ENCODE data around the gene MLLT10.

The MLLT10 gene

GRCh38 chr10:21747809-21748208 lies 213.8 kb downstream of the MLLT10 start:
- no peak for DNase-seq

GRCh38 chr10:21749788-21750187 lies 215.8 kb downstream of the MLLT10 start:
- DNase-seq: no peak

GRCh38 chr10:21750424-21750823 lies 216.4 kb downstream of the MLLT10 start:
- DNase-seq: no peak

- DNase-seq: no peak
These were observed 217.6 kb downstream of the MLLT10 start for GRCh38 chr10:21751341-21752310.

- no peak for DNase-seq
These were observed 219.7 kb downstream of the MLLT10 start for GRCh38 chr10:21753497-21754270.

- DNase-seq: no peak
These were observed 220.5 kb downstream of the MLLT10 start for GRCh38 chr10:21754410-21755011.

- DNase-seq: no peak
These were observed 222.7 kb downstream of the MLLT10 start for GRCh38 chr10:21756707-21757106.

GRCh38 chr10:21757185-21757901 lies 223.3 kb downstream of the MLLT10 start:
- DNase-seq: no peak

GRCh38 chr10:21758239-21758638 lies 224.2 kb downstream of the MLLT10 start:
- no peak for DNase-seq

- DNase-seq: no peak
These were observed 224.7 kb downstream of the MLLT10 start for GRCh38 chr10:21758696-21759095.

GRCh38 chr10:21759232-21759631 lies 225.2 kb downstream of the MLLT10 start:
- no peak for DNase-seq

GRCh38 chr10:21760332-21760731 lies 226.3 kb downstream of the MLLT10 start:
- no peak for DNase-seq

- no peak for DNase-seq
These were observed 230.6 kb downstream of the MLLT10 start for GRCh38 chr10:21764466-21765189.

GRCh38 chr10:21769041-21769440 lies 235.0 kb downstream of the MLLT10 start:
- no peak for DNase-seq

GRCh38 chr10:21771219-21771618 lies 237.2 kb downstream of the MLLT10 start:
- DNase-seq: no peak

GRCh38 chr10:21776883-21777282 lies 242.9 kb downstream of the MLLT10 start:
- no peak for DNase-seq

GRCh38 chr10:21791276-21791675 lies 257.2 kb downstream of the MLLT10 start:
- DNase-seq: no peak

All from GF-D8 (cell line).